GM18507 (cell line): Measurements from ENCODE around the gene ABCG2.
"Not testable (repeated sequence)": the region's sequence is repeated elsewhere in the genome, so short reads cannot be mapped to it uniquely, and the experiment has no call there.

ENCODE experiments used
- DNase-seq: peaks from one replicate; pipeline ENCODE4 v3.0.0; 2011; ENCODE audit warnings: low read depth; ENCODE audit not compliant: insufficient read length; ENCODE audit errors: extremely low spot score
- FAIRE-seq: peaks from 2 replicates; lab custom pipeline; 2011; peaks lifted over from hg19 to GRCh38; lab: Jason Lieb, UNC

The ABCG2 gene

DNA sequence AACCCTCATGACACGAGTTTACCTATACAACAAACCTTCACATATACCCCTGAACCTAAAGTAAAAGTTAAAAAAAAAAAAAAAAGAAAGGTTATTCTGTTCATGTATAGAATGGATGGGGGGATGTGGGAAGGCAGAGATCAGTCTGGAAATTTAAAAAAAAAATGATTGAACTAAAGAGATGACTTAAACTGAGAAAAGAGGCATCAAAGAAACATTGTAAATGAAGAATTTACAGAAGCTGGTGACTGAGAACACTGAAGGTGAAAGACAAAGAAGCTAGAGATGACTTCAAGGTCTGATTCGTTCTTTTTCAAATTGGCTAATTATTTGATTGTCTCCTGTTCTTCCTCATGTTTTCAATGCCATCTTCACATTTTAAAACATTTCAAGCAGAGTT lies 12.8 kb upstream of the ABCG2 start:
- DNase-seq (no peak), FAIRE-seq (no peak)

DNA sequence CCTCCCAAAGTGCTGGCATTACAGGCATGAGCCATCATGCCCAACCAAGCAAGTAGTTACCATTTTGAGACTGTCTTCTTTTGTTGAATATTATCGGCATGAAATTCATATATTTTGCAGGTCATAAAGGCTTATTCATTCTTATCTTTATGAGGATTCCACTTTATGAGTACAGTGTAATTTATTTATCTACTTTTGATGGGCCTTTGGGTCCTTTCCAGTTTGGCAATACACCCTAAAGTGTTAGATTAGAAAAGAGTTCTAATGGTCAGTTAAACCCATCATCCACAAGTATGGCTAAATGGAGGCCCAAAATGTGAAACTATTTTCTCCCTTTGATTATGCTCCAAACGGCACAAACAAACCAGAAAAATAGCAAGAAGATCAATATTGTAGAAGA lies 10.9 kb upstream of the ABCG2 start:
- no peak for FAIRE-seq
- DNase-seq: no peak

DNA sequence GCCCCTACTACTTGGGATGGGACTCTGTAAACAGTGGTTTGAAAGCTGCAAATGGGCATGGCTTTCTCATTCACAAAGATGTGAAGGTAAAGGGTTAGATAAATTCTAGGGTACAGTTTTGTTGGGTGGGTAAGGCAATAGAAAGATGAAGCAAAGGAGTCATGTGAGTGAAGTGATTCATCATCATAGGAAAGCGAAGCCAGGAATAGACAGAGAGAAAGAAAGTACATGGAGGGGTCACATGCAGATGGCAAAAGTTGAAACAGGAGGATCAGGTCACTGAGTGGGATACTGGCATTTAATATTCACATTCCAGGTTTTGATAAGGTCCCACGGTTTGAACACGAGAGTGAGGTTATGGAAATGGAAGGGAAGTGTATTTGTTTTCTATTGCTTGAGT lies 8.2 kb upstream of the ABCG2 start:
- no peak for DNase-seq
- no peak for FAIRE-seq

DNA sequence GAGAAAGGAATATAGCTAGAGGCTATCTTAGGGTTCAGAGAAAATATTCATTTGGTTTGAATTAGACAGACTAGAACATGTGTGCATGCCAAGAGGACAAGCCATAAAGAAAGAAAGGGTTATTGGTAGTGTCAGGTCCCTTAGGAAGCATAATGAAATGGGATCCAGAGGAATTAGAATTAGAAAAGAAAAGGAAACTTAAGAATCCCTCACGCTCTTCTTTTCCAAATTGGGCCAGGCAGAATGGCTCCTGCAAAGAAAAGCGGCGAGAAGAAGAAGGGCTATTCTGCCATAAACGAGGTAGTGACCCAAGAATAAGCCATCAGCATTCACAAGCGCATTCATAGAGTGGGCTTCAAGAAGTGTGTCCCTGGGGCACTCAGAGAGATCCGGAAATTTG lies 4.9 kb upstream of the ABCG2 start:
- FAIRE-seq: no peak
- no peak for DNase-seq

DNA sequence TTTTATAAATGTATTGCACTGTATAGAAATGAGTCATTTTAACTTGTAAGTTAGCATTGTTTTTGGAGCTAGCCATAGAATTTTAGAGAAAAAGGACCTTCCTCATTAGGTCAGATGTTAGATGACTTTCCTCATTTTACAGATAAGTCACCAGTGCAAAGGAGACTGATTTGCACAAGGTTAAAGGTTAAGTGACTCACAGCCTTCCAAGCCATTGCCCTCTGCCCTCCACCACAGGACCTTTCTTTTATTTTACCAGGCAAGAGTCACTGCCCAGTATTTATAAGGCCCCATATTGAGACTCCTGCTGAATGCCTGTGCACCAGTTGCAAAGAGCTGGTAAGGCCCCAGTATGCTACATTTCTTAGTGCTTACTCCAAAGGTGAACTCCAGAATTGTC lies 4.2 kb upstream of the ABCG2 start:
- DNase-seq: no peak
- no peak for FAIRE-seq

DNA sequence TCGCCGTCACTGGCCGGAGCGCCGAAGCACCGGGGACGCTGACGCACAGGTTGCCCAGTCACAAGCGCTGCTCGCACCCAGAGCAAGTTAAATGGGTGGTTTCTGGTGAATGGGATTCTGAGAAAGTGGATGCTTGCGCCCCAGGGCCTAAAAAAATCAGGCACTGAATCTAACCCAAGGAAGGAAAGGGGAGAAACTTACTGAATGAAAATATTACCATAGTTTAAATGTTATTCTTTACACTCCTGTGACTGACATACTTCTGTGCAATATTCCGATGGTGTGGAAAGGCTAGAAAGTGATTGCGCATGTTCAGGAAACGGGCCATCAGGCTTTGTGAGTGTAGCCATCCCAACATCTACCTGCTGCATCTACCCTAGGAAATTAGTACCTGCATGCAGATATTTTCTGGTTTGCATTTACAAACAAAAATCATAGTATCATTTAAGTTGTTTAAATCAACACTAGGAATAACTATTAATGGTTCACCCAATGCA lies 838 bp upstream of the ABCG2 start:
- no peak for FAIRE-seq
- DNase-seq: no peak

DNA sequence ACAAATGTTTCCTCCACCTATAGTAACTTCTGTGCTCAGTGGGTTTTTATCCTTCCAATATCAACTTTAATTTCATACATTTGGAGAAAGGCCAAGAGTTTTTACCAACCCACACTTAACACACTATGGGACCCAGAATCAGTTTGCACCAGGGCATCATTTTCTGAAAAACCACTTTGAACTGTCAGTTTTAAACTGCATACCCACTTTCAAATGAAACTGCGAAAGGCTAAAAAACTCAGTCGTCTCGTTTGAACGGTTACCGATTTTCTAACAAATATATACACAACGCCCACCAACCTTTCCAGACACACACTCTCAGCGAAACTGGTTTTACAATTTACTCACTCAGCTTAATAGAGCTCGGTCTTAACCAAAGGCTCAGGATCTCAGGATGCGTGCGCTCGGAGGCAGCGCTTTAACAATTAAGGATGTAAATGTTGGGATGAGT lies 376 bp downstream of the ABCG2 start:
- DNase-seq: no peak
- FAIRE-seq: no peak

DNA sequence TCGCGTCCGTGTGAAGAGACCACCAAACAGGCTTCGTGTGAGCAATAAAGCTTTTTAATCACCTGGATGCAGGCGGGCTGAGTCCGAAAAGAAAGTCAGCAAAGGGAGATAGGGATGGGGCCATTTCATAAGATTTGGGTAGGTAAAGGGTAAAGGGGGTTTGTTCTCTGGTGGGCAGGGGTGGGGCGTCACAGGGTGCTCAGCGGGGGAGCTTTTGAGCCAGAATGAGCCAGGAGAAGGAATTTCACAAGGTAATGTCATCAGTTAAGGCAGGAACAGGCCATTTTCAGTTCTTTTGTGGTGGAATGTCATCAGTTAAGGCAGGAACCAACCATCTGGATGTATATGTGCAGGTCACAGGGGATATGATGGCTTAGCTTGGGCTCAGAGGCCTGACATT lies 6.1 kb downstream of the ABCG2 start:
- FAIRE-seq, DNase-seq: not testable (repeated sequence)

DNA sequence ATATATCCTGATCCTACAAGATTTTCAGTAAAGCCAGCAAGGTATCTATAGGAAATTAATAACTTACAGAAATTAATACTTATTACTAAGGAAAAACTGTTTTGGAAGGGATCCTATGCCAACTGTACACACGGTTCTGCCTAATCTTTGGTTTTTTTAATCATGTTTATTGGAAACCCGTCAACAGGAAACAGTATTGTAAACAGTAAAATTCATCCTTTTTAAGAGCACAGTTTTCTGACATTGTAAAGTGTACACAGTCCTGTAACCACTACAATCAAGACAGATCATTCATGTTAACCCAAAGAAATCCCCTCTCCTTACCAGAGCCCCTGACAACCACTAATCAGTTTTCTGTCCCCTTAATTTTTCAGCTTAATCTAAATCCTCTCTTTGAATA lies 9.9 kb downstream of the ABCG2 start:
- FAIRE-seq: no peak
- DNase-seq: no peak

DNA sequence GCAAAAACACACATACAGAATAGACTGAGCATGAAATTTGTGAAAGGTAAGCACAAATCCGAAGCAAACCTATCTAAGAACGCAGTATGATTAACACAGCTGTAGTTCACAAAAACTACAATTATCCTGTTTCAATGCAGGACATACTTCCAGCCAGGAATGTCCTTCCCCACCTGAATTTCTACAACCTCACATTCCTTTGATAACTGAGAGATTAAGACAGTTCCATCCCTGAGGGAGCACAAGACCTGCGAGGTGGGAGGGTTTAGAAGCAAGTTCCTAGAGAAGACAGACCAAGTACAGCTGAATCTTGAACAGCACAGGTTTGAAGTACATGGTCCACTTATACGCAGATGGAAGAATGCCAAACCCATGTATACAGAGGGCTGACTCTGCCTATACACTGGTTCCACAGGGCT lies 10.6 kb downstream of the ABCG2 start:
- DNase-seq (no peak), FAIRE-seq (no peak)

DNA sequence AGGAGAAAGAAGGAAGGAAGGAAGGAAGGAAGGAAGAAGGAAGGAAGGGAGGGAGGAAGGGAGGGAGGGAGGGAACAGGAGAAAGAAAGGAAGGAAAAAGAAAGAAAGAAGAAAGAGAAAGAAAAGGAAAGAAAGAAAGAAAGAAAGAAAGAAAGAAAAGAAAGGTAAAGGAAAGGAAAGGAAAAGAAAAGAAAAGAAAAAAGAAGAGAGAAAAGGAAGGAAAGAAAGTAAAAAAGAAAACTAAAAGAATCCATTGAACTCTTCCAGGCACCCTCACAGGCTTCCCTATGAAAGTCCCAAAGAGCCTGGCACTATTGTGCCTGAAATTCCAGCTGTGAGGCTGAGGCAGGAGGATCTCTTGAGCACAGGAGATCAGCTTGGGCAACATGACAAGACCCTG lies 11.5 kb downstream of the ABCG2 start:
- FAIRE-seq (no peak), DNase-seq (no peak)

DNA sequence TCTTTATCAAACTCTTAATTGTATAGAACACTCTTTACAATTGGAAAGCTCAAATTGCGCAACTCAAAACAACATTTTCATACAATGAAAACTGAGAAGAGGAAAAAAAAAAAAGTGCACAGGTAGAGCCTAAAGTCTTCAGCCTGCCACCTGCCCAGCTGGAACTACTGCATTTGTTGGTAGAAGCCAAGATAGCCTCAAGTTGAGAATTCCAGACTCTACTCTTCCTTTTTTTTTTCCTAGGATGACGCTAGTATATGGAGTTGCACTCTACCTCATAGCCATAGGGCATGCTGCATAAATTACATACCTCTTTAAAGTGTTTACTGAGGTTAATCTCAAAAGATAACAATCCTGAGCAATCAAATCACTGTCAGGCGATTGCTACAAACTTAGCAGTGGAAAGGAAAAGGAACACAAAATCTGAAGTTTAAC lies 13.6 kb downstream of the ABCG2 start:
- FAIRE-seq: no peak
- no peak for DNase-seq

DNA sequence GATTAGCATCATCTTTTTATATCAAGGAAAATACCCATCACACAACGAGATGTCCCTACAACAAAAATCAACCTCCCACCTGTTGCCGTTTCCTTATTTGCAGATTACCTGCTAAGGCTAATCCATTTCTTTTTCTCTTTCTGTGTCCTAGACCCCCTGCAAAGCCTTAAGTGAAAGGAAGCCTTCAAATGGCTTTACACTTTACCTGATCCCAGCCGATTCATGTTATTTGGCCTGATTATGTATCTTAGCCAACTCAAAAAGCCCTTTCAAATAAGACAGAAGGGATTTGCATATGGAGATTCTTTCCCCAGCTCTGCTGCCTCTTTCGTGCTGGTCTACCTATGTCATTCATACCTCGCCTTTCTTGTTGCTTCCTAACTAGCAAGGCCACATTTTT lies 14.4 kb downstream of the ABCG2 start:
- FAIRE-seq: no peak
- DNase-seq: no peak

DNA sequence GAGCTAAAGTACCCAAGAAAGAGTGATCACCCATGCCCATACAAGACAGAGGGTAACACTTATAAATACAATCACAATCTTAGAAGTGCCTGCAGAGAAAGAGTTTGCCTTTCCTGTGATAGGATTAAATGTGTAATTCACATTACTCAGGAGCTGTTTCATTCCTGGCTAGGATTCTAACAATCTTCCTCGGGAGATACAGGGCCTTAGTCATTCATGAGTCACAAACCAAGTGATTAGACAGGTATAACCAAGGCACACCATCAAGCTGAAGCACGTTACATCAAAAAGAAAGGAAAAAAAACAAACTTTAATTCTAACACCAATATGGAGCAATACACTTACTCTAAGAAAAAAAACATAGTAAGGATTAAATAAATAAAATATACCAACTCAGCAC lies 14.9 kb downstream of the ABCG2 start:
- FAIRE-seq: no peak

DNA sequence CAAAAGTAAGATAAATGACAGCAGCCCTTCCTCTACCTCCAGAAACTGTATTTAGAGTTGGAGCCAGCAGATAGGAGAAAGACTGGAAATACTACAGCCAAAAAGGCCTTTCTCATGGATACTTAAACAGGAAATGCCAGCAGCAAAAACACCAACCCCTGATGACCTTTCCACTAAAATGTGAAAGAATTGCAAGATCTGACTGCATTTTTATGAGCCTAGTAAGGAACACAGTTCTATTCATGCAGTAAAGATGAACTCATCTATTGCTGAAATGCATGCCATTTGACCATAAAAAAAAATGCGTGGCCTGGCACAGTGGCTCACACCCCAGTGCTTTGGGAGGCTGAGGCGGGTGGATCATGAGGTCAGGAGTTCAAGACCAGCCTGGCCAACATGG lies 19.9 kb downstream of the ABCG2 start:
- no peak for FAIRE-seq
- no peak for DNase-seq

More for the DNA sequence above, 14.9 kb downstream of the ABCG2 start:
- no peak for DNase-seq

DNA sequence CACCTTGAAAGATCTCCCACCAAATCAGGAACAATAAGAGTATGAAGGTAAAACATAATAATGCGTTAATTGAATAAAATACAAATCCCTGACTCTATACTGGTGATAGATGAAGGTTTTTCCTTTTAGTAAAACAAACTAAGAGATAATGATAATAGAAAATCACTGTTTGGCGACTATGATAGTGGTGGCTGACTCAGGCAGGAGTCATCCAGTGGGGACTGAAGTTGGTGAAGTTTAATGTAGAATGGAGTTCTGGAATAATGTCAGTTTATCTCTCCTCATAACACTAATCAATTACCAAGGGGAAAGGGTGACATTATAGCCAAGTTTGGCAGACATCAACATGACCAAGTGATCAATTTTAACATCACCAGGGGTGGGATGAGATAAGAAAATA lies 21.3 kb downstream of the ABCG2 start:
- no peak for DNase-seq
- no peak for FAIRE-seq

DNA sequence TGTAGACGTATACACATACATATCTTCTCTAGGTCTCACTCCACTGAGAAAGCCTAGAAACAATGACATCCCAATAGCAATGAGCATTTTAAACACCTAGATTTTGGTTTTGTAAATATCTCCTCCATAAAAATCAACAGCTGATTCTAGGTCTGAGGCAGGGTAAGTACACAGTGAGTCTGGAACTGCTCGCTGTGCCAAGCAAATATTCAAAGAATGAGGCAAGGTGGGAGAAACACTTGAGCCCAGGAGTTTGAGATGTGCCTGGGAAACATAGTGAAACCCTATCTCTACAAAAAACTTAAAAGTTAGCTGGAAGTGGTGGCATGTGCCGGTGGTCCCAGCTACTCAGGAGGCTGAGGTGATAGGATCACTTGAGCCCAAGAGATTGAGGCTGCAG lies 22.2 kb downstream of the ABCG2 start:
- FAIRE-seq (no peak), DNase-seq (no peak)

DNA sequence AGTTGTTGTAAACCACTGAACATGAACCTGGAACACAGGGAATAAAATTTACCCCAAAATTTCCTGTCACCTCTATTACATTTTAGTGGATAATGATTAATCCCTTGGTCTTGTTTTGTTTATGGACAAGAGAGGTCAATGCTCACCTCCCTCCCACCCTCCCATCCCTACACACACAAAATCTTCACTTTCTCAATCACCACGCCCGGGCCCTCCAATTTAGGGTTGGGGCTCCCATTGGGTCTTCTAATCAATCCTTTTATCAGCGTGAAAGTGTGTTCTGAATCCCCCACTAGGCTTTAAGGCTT lies 23.1 kb downstream of the ABCG2 start:
- DNase-seq (no peak), FAIRE-seq (no peak)

DNA sequence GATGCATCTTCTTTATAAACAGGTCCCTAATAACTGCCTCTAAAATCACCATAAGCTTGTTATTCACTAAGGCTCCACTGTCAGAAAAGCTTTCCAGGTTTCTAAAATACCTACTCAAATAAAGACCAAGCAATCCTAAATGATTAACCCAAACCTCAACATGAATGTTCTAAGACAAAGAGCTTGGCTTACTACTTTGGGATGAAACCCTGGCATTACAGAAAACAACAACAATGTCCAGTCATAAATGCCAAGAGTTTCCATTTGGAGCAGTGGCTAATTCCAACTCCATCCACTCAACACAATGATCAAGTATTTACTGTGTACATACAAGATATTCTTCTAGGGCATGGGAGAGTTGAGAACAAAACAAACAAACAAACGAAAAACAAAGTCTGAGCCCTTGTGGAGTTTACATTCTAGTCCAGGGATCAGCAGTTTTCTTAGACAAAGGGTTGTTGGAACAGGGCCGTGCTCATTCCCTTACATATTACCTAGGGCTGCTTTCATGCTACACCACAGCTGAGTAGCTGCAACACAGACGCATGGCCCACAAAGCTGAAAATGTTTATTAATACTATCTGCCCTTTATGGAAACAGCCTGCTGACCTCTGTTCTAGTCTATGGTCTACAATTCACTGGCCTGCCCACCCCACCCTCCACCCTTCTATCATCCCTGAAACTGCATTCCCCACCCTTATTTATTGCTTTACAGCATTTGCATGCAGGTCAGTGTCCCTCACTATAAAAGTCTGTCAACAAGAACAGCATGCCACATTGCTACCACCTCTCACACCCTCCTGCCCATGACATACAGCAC lies 23.7 kb downstream of the ABCG2 start:
- DNase-seq (no peak), FAIRE-seq (no peak)

DNA sequence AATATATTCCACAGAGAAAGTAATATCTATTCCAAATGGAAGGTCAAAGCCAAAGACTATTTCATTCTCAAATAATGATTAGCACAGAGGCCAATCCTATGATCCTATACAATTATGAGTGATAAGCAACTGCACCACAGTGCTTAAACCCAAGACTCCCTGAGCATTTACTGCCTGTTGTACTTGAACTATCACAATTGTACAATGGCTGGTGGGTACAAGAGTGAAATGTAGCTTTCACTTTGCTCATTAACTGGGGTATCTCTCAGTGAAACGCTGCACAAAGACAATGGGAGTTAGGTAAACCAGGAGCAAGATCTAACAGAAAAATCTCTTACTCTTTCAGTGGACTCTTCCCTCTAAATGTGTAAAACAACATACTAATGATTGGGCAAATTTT lies 24.3 kb downstream of the ABCG2 start:
- DNase-seq: no peak
- FAIRE-seq: no peak

DNA sequence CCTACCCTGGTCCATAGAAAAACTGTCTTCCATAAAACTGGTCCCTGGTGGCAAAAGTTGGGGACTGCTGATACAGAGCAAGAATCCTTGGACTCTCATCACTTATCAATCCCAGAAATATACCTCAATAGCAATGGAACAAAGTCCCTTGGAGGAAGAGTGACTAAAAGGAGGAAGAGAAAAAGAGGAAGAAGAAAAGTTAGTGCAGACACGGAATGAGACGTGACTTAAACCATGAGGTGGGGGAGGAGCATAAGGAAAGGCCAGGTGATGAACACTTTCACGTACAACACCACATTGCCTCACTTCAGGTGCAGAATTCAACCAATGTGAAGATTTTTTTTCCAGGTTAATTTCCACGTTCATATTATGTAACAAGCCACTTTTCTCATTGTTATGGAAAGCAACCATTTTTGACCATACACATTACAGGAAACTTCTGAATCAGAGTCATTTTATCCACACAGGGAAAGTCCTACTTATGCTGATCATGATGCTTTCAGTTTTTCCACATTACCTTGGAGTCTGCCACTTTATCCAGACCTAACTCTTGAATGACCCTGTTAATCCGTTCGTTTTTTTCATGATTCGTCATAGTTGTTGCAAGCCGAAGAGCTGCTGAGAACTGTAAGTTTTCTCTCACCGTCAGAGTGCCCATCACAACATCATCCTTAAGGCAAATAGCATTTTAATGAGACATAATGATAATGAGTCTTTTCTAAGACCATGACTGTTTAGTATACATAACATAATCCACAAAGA lies 27.7 kb downstream of the ABCG2 start:
- FAIRE-seq (no peak), DNase-seq (no peak)
